GM12878 (cell line): ENCODE results near the gene AKAP12. TPM values are rescaled to one million over a fixed set of nuclear protein-coding genes. Genes with fewer than 3 reads are reported as not detected.

Experiments used
- ATAC-seq: fragments of 200-7000 bp; cut with Tn5 transposase; 3 replicates; pipeline ENCODE4 v1.9.1; 2020; ENCODE audit warnings: mild to moderate bottlenecking, moderate library complexity
- BruUV-seq: library from RNA; stranded (reverse); fragments of 400-500 nt; replicated peaks from 2 replicates; lab custom pipeline; 2021; lab: Mats Ljungman, UMichigan
- CTCF ChIA-PET: fragments of 300-600 bp; sonication (Branson Sonifier 250); formaldehyde crosslinking; extraction: SDS; loops from one replicate; lab custom pipeline; 2021; ENCODE audit warnings: inconsistent platforms; lab: Yijun Ruan, JAX
- POLR2A ChIA-PET: fragments of 350-600 bp; formaldehyde crosslinking; extraction: SDS; loops from one replicate; lab custom pipeline; 2021; ENCODE audit warnings: inconsistent platforms; lab: Charles Lee
- RAD21 ChIA-PET: fragments of 300-600 bp; sonication (Branson Sonifier 250); formaldehyde crosslinking; loops from one replicate; lab custom pipeline; 2023; ENCODE audit warnings: antibody characterized with exemption; ENCODE audit not compliant: unreplicated experiment; lab: Charles Lee
- SMC1A ChIA-PET: fragments of 300-600 bp; sonication (Branson Sonifier 250); formaldehyde crosslinking; loops from one replicate; lab custom pipeline; 2023; ENCODE audit not compliant: unreplicated experiment, uncharacterized antibody; lab: Charles Lee
- DNase-seq: peaks from one replicate; pipeline ENCODE4 v3.0.0-alpha.2; 2011; ENCODE audit warnings: low read depth, low spot score
- FAIRE-seq: peaks from 3 replicates; lab custom pipeline; 2011; peaks lifted over from hg19 to GRCh38; lab: Jason Lieb, UNC
- H2AFZ ChIP-seq: 2 replicates; pipeline ENCODE4 v1.6.0; 2011; ENCODE audit warnings: low read depth, low read length, control low read depth; ENCODE audit not compliant: control insufficient read depth
- H3K27ac ChIP-seq: 2 replicates; pipeline ENCODE4 v1.5.1; 2011; ENCODE audit warnings: control low read depth; ENCODE audit not compliant: control insufficient read depth, insufficient read depth
- H3K27me3 ChIP-seq, 2 experiments: replicated peaks in 1 of 2; 2 replicates each; pipeline versions ENCODE4 v1.6.0 to v1.6.1; 2011; ENCODE audit warnings: low read length in 1 of 2; ENCODE audit not compliant: control insufficient read depth in 2 of 2, insufficient read depth in 2 of 2
- H3K36me3 ChIP-seq, 2 experiments: 2 replicates each; pipeline ENCODE4 v1.5.1; 2011; ENCODE audit warnings: low read length in 1 of 2; ENCODE audit not compliant: control insufficient read depth in 2 of 2, insufficient read depth in 2 of 2
- H3K4me1 ChIP-seq: 2 replicates; pipeline ENCODE4 v1.6.1; 2011; ENCODE audit warnings: mild to moderate bottlenecking, low read length, moderate library complexity, mixed read lengths; ENCODE audit not compliant: control insufficient read depth, insufficient read depth
- H3K4me2 ChIP-seq: 2 replicates; pipeline ENCODE4 v1.6.0; 2011; ENCODE audit warnings: control low read depth; ENCODE audit not compliant: control insufficient read depth, insufficient read depth
- H3K4me3 ChIP-seq: fragments of 200-600 bp; sonication (generic); 2 replicates; pipeline ENCODE4 v1.5.1; 2016
- H3K79me2 ChIP-seq: 2 replicates; pipeline ENCODE4 v1.6.0; 2011; ENCODE audit warnings: low read length; ENCODE audit not compliant: control insufficient read depth, insufficient read depth
- H3K9ac ChIP-seq: 2 replicates; pipeline ENCODE4 v1.8.0; 2011; ENCODE audit warnings: low read length, control low read depth, mixed read lengths; ENCODE audit not compliant: control insufficient read depth, insufficient read depth
- H3K9me3 ChIP-seq: replicated peaks from 3 replicates; pipeline ENCODE4 v1.5.1; 2011; ENCODE audit warnings: mild to moderate bottlenecking, low read length; ENCODE audit not compliant: control insufficient read depth, insufficient read depth
- H4K20me1 ChIP-seq: 2 replicates; pipeline ENCODE4 v1.6.0; 2011; ENCODE audit not compliant: control insufficient read depth, insufficient read depth
- BHLHE40 ChIP-seq, 2 experiments: fragments of 450-650 bp in 1 of 2; IDR thresholded peaks; 2 replicates each; pipeline ENCODE4 v1.6.1; 2011 to 2017; ENCODE audit warnings: low read depth in 2 of 2, borderline replicate concordance in 1 of 2, improper control_type of control experiment in 1 of 2, low read length in 1 of 2, mild to moderate bottlenecking in 1 of 2
- CHD1 ChIP-seq: IDR thresholded peaks from 2 replicates; pipeline ENCODE4 v1.6.1; 2012; ENCODE audit warnings: low read depth, low read length, improper control_type of control experiment
- FOXK2 ChIP-seq: fragments of 450-650 bp; IDR thresholded peaks from 2 replicates; pipeline ENCODE4 v1.6.1; 2017; ENCODE audit warnings: mild to moderate bottlenecking, moderate library complexity
- JUNB ChIP-seq: IDR thresholded peaks from 2 replicates; pipeline ENCODE4 v1.6.1; 2016; ENCODE audit warnings: antibody characterized with exemption, mild to moderate bottlenecking
- NFYB ChIP-seq: IDR thresholded peaks from 2 replicates; pipeline ENCODE4 v1.6.1; 2011; ENCODE audit warnings: low read depth, mild to moderate bottlenecking, low read length, improper control_type of control experiment, moderate library complexity; ENCODE audit not compliant: insufficient read depth
- NR2C2 ChIP-seq: IDR thresholded peaks from 2 replicates; pipeline ENCODE4 v1.6.1; 2011; ENCODE audit warnings: borderline replicate concordance, low read depth; ENCODE audit not compliant: control insufficient read depth, insufficient read length
- SIN3A ChIP-seq: IDR thresholded peaks from 2 replicates; pipeline ENCODE4 v1.6.1; 2012; ENCODE audit warnings: low read depth, low read length, improper control_type of control experiment
- SMARCA5 ChIP-seq: fragments of 450-650 bp; IDR thresholded peaks from 2 replicates; pipeline ENCODE4 v1.6.1; 2017; ENCODE audit warnings: mild to moderate bottlenecking
- STAT1 ChIP-seq: fragments of 450-650 bp; conservative IDR thresholded peaks from 2 replicates; pipeline ENCODE4 v1.6.1; 2014; ENCODE audit warnings: antibody characterized with exemption, mild to moderate bottlenecking
- WGBS: methylation state at CpG from one replicate; pipeline ENCODE4 v1.1.6; 2016; ENCODE audit warnings: low lambda C conversion rate; ENCODE audit not compliant: insufficient replicate concordance, insufficient coverage; ENCODE audit errors: missing lambda C conversion rate; 5-methylcytosine and 5-hydroxymethylcytosine counted together
- in situ Hi-C: fragments of 300-500 bp; cut with MboI; formaldehyde crosslinking; loops from 9 replicates; pipeline ENCODE4 v1.14.3; 2018; ENCODE audit warnings: mixed read lengths
- intact Hi-C: fragments of 100-400 bp; cut with micrococcal nuclease; formaldehyde crosslinking; loops from one replicate; pipeline ENCODE4 v1.14.2; 2022; ENCODE audit not compliant: unreplicated experiment
- polyA plus RNA-seq, 11 experiments: library from polyadenylated mRNA; depleted of rRNA in 4 of 11; unstranded in 6 of 11; stranded (reverse) in 5 of 11; fragments of >200 nt; fragmentation: Nextera tagmentation in 4 of 11; fragmentation: Illumina TruSeq in 1 of 11; extraction: Ambion mirVana in 4 of 11; extraction: Trizol in 1 of 11; gene quantifications; 1 replicate in 1 of 11; 2 replicates in 10 of 11; pipeline versions ENCODE4 v1.2.1 to v1.2.3, GENCODE V29; 2011 to 2016; ENCODE audit warnings: inconsistent platforms in 2 of 11, missing spikeins in 2 of 11, low read depth in 1 of 11
- total RNA-seq, 4 experiments: library from RNA; depleted of rRNA in 3 of 4; stranded (reverse); fragments of >200 nt in 3 of 4; fragmentation: Illumina TruSeq in 1 of 4; extraction: Trizol in 1 of 4; gene quantifications; 2 replicates each; pipeline versions ENCODE4 v1.2.1 to v1.2.3, GENCODE V29; 2013 to 2021
- TF ChIP-seq, protein P1 (sequence below): IDR thresholded peaks from 2 replicates; pipeline ENCODE4 v1.6.1; 2011; ENCODE audit warnings: low read depth, mild to moderate bottlenecking, low read length, moderate library complexity, borderline replicate concordance; ENCODE audit errors: extremely low read depth
- TF ChIP-seq, protein P2 (sequence below): fragments of 450-650 bp; IDR thresholded peaks from 2 replicates; pipeline ENCODE4 v1.6.1; 2018; ENCODE audit warnings: borderline replicate concordance, mild to moderate bottlenecking; ENCODE audit not compliant: partially characterized antibody
- TF ChIP-seq, protein P3 (sequence below): fragments of 450-650 bp; IDR thresholded peaks from 2 replicates; pipeline ENCODE4 v1.6.1; 2017; ENCODE audit warnings: mild to moderate bottlenecking

The AKAP12 gene
- total and polyA plus RNA-seq, 10 of the 15 experiments (the other 5 are each of a cell fraction or from before 2014, with no cell fraction given): under 0.01 to 0.72 (median 0.06) TPM; not detected in 4

DNA sequence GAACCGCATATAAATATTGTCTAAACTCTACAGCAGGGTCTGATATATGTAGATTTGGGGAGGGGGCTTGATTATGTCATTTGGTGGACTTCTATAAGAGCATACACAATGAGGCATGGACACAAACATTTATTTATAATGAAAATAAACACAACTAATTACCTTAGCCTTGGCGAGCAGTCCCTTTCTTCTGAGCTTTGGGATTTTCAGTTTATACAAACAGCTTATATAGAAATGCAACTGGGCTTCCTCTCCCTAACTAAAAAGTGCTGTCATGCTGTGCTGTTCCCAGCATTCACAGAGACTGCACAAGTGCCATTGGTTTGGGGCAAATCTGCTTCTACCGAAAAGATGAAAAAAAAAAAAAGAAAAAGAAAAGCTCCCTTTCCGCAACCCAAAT is 69.9 kb downstream of the AKAP12 start:
- ChIA-PET POLR2A (interaction anchor here (0.7 kb wide), 1 partner anchor 18 kb away, joined by 4 read pairs; no protein-coding TSS in a partner anchor), RAD21 (interaction anchor here (1.4 kb wide), 1 partner anchor 418 kb away, joined by 3 read pairs; no protein-coding TSS in a partner anchor), SMC1A (interaction anchor here (1.1 kb wide), 1 partner anchor 9 kb away, joined by 3 read pairs; no protein-coding TSS in a partner anchor)

DNA sequence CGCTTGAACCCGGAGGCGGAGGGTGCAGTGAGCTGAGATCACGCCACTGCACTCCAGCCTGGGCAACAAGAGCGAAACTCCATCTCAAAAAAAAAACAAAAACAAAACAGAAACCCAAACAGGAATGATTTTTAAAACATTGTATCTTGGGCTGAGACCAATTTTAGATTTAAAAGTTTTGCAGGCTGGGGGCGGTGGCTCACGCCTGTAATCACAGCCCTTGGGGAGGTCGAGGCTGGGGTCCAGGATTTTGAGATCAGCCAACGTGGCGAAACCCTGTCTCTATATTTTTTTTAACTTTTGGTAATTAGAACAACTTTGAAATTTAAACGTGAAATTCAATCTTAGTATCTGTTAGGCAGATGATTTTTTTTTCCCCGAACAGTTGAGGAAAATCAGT is 70.5 kb downstream of the AKAP12 start:
- ChIA-PET POLR2A (no interaction called here), SMC1A (interaction anchor here (1.1 to 1.4 kb wide), 2 partner anchors 9 to 14 kb away, joined by 3 read pairs; no protein-coding TSS in a partner anchor), CTCF (interaction anchor here (1.3 to 2.1 kb wide), 3 partner anchors 13 to 296 kb away, joined by 4 to 10 read pairs (median 7); no protein-coding TSS in a partner anchor), RAD21 (interaction anchor here (1.4 kb wide), 1 partner anchor 418 kb away, joined by 3 read pairs; no protein-coding TSS in a partner anchor)
- Histone ChIP-seq H3K9ac (no peak overlapping the region), H4K20me1 (no peaks in the 10 kb centered on the region), H2AFZ (no peak overlapping the region), H3K4me1 (no peaks in the 10 kb centered on the region), H3K4me3 (no peak overlapping the region), H3K79me2 (no peaks in the 10 kb centered on the region), H3K27ac (no peak overlapping the region), H3K4me2 (no peak overlapping the region), H3K36me3 (no peaks in the 10 kb centered on the region), H3K9me3 (no peaks in the 10 kb centered on the region), H3K27me3 (no peaks in the 10 kb centered on the region)
- WGBS: 54% methylated on average over 12 of the region's 12 CpGs
- BruUV-seq: no TSS peak
- intact Hi-C loops: no loop called here
- in situ Hi-C loops: no loop called here
- DNase-seq: no peak
- ATAC-seq: no peak
- FAIRE-seq: no peak
- TF ChIP-seq SIN3A (no peak), NFYB (no peak), NR2C2 (no peak), JUNB (no peak), BHLHE40 (IDR thresholded peaks at IDR 0.05; ENCODE audit: borderline replicate concordance in 1 of 2, low read depth in 2 of 2, low read length in 1 of 2) (no peak), STAT1 (no peak)
- TF ChIP-seq, protein P1, sequence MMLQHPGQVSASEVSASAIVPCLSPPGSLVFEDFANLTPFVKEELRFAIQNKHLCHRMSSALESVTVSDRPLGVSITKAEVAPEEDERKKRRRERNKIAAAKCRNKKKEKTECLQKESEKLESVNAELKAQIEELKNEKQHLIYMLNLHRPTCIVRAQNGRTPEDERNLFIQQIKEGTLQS: no peak
- TF ChIP-seq, protein P2, sequence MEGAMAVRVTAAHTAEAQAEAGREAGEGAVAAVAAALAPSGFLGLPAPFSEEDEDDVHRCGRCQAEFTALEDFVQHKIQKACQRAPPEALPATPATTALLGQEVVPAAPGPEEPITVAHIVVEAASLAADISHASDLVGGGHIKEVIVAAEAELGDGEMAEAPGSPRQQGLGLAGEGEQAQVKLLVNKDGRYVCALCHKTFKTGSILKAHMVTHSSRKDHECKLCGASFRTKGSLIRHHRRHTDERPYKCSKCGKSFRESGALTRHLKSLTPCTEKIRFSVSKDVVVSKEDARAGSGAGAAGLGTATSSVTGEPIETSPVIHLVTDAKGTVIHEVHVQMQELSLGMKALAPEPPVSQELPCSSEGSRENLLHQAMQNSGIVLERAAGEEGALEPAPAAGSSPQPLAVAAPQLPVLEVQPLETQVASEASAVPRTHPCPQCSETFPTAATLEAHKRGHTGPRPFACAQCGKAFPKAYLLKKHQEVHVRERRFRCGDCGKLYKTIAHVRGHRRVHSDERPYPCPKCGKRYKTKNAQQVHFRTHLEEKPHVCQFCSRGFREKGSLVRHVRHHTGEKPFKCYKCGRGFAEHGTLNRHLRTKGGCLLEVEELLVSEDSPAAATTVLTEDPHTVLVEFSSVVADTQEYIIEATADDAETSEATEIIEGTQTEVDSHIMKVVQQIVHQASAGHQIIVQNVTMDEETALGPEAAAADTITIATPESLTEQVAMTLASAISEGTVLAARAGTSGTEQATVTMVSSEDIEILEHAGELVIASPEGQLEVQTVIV: no peak

More for the DNA sequence above, 69.9 kb downstream of the AKAP12 start:
- no peak for TF ChIP-seq CHD1
- TF ChIP-seq SMARCA5: no peak
- TF ChIP-seq, protein P3, sequence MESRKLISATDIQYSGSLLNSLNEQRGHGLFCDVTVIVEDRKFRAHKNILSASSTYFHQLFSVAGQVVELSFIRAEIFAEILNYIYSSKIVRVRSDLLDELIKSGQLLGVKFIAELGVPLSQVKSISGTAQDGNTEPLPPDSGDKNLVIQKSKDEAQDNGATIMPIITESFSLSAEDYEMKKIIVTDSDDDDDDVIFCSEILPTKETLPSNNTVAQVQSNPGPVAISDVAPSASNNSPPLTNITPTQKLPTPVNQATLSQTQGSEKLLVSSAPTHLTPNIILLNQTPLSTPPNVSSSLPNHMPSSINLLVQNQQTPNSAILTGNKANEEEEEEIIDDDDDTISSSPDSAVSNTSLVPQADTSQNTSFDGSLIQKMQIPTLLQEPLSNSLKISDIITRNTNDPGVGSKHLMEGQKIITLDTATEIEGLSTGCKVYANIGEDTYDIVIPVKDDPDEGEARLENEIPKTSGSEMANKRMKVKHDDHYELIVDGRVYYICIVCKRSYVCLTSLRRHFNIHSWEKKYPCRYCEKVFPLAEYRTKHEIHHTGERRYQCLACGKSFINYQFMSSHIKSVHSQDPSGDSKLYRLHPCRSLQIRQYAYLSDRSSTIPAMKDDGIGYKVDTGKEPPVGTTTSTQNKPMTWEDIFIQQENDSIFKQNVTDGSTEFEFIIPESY: no peak
- TF ChIP-seq FOXK2: no peak
- Histone ChIP-seq H3K9me3 (no peaks in the 10 kb centered on the region), H4K20me1 (no peaks in the 10 kb centered on the region), H3K4me1 (no peaks in the 10 kb centered on the region), H2AFZ (no peak overlapping the region), H3K4me3 (no peak overlapping the region), H3K4me2 (no peak overlapping the region), H3K36me3 (no peaks in the 10 kb centered on the region), H3K79me2 (no peaks in the 10 kb centered on the region), H3K9ac (no peak overlapping the region), H3K27me3 (no peaks in the 10 kb centered on the region), H3K27ac (no peak overlapping the region)
- CTCF ChIA-PET: interaction anchor here (1.3 to 2.1 kb wide), 2 partner anchors 15 to 295 kb away, joined by 4 to 10 read pairs; no protein-coding TSS in a partner anchor
- FAIRE-seq (no peak), DNase-seq (no peak), ATAC-seq (no peak)
- in situ Hi-C loops (no loop called here), intact Hi-C loops (no loop called here)
- 85% methylated on average over 4 of the region's 4 CpGs for WGBS
- BruUV-seq: no TSS peak
